Measurements from ENCODE around the gene SURF1. TPM values are rescaled to one million over a fixed set of nuclear protein-coding genes. Genes with fewer than 3 reads are reported as not detected.
"Not testable (repeated sequence)": the region's sequence is repeated elsewhere in the genome, so short reads cannot be mapped to it uniquely, and the experiment has no call there.

SURF1 gene
- total RNA-seq = 16.6 and 27.0 TPM in 2 replicates

DNA sequence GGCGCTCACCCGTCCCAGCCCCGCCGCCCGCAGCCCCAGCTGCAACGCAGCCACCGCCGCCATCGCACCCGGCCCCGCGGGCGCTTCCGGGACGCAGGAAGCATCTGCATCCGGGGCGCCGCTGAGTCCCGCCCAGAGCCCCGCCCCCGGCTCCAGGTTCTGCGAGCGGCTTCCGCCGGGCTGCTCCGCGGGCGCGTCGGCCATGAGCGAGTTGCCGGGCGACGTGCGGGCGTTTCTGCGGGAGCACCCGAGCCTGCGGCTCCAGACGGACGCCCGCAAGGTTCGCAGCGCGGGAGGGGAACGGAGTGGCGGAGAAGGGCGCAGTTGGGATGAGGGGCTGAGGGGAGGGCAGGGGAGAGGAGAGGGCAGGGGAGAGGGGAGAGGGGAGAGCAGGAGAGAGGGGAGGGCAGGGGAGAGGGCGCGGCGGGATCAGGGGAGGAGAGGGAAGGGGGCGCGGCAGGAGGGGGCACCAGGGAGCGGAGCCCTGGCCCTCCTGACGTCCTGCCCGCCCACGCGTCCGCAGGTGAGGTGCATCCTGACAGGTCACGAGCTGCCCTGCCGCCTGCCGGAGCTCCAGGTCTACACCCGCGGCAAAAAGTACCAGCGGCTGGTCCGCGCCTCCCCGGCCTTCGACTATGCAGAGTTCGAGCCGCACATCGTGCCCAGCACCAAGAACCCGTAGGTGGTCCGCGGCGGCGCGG is at the start of gene SURF1, which contains the start of gene SURF2:
Gene SURF1 (minus strand): TSS at position 97 of the 701 bp plus-strand sequence. CDS start 34 bp downstream, at position 63.
Gene SURF2 (plus strand): TSS at position 160 of the 701 bp plus-strand sequence. CDS start 43 bp downstream, at position 203.
- no peak for DNase-seq (ENCODE audit: extremely low read depth, low read depth, low spot score)

DNA sequence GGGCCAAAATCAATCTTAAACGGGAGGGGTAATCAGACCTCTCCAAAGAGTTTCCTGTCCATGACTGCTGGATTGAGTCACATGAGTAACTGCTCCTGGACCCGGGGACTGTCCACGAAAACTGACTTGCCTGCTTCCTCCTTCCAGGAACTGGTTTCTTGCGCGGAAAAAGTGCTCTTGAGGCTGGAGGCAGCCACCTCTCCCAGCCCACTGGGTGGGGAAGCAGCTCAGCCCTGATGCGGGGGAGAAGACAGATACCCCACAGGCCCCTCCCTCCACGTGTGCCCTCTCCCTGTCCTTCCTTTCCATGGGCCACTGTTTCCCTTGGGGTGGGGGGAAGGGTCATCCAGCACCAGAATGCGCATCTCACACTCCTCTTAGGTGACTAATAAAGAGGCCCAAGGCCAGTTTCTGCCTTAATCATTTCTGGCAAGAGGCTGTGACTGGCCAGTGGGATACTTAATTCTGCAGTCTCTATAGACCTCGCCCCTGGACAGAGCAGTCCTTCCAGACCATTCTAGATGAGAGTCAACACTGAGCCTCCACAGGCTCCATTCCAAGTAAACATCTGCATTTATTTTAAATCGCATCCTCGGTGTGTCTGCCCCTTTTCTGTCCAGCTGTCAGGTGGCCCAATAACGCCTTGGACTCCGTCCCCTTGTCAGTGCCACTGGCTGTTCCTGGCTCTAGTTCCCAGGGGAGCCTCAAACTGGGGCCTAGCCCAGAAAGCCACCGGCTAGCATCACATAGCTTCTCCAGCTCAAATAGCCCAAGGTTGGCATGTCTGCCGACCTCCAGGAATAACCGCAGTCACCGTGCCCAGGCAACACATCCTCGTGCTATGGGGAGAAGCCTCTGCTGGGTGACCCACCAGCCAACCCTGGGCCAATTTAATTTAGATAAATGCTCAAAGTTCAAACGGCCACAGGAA is 49.5 kb upstream of the SURF1 start:
- DNase-seq (ENCODE audit: extremely low read depth, low read depth, low spot score) = no peak

- no peak for DNase-seq (ENCODE audit: extremely low read depth, low read depth, low spot score)
These were observed 48.2 kb upstream of the SURF1 start for GRCh38 chr9:133404454-133405002.

GRCh38 chr9:133403766-133404453 is 47.6 kb upstream of the SURF1 start:
- DNase-seq (ENCODE audit: extremely low read depth, low read depth, low spot score) = no peak

DNA sequence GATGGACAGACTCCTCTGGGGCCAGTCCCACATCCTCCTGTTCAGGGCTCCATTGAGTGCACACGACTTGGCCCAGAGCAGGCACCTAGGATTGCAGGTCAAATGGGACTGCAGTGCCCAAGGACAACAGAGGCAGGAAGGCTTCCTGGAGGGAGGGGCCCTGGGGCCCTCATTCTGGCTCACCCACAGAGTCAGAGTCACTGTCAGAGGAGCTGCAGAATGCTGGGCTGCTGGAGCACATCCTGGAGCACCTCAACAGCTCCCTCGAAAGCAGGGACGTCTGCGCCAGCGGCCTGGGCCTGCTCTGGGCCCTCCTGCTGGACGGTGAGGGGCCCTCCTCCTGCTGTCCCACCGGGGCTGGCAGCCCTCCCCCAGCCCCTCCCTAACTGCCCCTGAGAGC is 46.4 kb upstream of the SURF1 start:
- no peak for DNase-seq (ENCODE audit: extremely low read depth, low read depth, low spot score)

- DNase-seq (ENCODE audit: extremely low read depth, low read depth, low spot score) = no peak
These were observed 45.3 kb upstream of the SURF1 start for GRCh38 chr9:133401588-133401987.

DNA sequence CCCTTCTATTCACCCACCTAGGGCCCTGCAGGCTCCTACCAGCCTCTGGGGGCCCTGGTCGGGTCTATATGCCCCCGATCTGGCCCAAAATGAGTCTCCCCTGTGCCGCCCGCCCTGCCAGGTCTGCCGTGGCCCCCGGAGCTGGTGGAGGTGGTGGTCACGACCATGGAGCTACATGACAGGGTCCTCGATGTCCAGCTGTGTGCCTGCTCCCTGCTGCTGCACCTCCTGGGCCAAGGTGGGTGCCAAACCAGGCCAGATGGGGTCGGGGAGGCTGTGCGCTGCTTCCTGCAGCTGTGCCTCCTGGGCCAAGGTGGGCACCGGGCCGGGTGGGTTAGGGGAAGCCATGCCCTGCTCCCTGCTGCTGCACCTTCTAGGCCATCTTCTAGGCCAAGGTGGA is 44.0 kb upstream of the SURF1 start:
- no peak for DNase-seq (ENCODE audit: extremely low read depth, low read depth, low spot score)

- DNase-seq (ENCODE audit: extremely low read depth, low read depth, low spot score) = no peak
These were observed 41.6 kb upstream of the SURF1 start for GRCh38 chr9:133397895-133398294.

DNA sequence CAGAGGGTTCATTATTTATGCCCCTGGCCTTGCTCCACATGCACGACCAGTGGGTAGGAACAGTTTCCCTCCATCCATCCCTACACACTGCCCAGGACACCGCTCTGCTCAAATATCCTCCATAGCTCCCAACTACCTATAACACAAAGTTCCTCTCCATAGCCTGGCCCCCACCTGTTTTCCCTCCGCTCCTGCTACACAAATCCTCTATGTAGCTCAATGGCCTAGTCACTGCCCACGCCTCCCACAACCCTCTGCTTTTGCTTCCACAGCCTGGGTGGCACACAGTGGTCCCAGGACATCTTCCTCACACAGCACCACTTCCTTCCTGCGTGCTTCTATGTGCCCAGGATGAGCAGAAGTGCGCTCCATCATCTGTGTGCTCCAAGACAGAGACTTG is 41.1 kb upstream of the SURF1 start:
- DNase-seq (ENCODE audit: extremely low read depth, low read depth, low spot score) = no peak

DNA sequence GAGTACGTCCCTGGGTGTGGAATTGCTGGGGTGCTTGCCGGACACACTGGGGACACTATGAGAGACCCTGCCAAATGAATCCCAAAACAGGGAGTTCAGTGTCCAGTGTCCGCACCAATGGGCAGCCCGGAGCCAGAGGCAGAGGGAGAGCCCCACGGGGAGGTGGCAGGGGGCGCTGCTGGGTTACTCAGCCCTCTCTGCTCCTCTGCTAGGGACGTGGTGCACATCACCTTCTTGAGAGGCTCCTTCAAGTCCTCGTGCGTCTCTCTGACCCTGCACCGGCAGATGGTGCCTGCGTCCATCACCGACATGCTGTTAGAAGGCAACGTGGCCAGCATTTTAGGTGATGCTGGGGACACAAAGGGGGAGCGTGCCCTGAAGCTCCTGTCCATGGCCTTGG is 40.7 kb upstream of the SURF1 start:
- no peak for DNase-seq (ENCODE audit: extremely low read depth, low read depth, low spot score)

DNA sequence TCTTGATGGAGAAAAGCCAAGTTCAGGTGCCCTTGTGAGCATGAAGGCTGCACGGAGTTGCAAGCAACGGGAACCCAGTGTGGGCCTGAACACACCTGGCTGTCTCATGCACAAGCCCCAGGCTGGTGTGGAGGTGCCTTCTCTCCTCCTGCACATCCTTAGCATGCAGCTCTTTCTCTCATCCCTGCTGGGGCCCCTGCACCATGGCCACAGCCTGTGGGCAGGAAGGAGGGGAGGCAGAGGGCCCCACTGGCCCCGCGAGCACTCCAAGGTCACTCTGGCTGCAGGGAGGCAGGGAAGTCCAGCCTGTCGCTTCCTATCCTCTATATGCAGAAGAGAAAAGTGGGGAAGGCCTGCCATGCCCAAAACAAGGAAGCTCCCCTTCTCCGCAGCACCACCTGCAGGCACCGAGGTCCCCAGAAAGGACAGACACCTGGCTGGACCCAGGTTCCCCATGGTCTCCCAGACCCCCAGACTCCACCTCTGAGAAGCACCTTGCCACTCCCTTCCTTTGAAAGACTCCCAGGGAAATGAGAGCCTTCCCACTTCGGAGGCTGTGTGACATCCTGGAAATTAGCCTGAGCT is 38.5 kb upstream of the SURF1 start:
- no peak for DNase-seq (ENCODE audit: extremely low read depth, low read depth, low spot score)

DNA sequence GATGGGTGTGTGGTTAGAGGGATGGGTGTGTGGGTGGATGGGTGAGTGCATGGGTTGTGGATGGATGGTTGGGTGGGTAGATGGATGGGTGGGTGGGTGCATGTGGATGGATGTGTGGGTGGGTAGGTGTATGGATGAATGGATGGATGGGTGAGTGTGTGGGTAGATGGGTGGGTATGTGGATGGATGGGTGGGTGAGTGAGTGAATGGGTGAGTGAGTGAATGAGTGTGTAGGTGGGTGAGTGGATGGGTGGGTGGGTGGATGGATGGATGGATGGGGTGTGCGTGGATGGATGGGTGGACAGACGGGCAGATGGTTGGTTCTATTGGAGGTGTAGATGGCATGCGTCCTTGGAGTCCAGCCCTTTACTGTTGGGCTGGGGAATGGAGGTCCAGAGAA is 37.1 kb upstream of the SURF1 start:
- no peak for DNase-seq (ENCODE audit: extremely low read depth, low read depth, low spot score)

- not testable (repeated sequence) for DNase-seq (ENCODE audit: extremely low read depth, low read depth, low spot score)
These were observed 36.0 kb upstream of the SURF1 start for GRCh38 chr9:133392308-133392707.

DNA sequence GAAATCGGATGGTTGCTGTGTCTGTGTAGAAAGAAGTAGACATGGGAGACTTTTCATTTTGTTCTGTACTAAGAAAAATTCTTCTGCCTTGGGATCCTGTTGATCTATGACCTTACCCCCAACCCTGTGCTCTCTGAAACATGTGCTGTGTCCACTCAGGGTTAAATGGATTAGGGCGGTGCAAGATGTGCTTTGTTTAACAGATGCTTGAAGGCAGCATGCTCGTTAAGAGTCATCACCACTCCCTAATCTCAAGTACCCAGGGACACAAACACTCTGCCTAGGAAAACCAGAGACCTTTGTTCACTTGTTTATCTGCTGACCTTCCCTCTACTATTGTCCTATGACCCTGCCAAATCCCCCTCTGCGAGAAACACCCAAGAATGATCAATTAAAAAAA is 35.2 kb upstream of the SURF1 start:
- DNase-seq (ENCODE audit: extremely low read depth, low read depth, low spot score) = not testable (repeated sequence)

- no peak for DNase-seq (ENCODE audit: extremely low read depth, low read depth, low spot score)
These were observed 34.4 kb upstream of the SURF1 start for GRCh38 chr9:133390713-133391112.

- no peak for DNase-seq (ENCODE audit: extremely low read depth, low read depth, low spot score)
These were observed 33.3 kb upstream of the SURF1 start for GRCh38 chr9:133389562-133389961.

DNA sequence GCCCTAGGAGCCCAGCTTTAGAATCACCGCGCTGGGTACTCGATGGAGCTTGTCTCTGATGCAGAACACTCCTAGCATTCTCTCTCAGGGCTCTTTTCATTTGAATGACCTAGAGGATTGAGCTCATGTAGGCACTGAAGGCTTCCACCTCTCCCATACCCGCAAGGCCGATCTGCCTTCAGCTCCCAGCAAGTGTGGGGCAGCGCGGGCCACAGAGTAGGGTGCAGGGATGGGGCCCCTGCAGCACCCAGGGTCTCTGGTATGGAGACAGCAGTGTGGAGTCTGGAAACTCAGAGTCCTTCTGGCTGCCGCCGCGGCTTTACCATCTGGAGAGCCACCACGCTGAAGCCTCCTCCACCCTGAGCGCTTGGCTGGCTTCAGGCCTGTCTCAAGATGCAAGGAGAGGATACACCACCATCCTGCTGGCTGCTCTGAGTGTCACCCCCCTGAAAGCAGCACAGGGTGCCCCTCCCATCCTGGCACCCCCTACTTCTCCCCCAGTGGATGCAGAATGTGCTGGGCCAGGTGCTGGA is 32.8 kb upstream of the SURF1 start:
- DNase-seq (ENCODE audit: extremely low read depth, low read depth, low spot score) = no peak

DNA sequence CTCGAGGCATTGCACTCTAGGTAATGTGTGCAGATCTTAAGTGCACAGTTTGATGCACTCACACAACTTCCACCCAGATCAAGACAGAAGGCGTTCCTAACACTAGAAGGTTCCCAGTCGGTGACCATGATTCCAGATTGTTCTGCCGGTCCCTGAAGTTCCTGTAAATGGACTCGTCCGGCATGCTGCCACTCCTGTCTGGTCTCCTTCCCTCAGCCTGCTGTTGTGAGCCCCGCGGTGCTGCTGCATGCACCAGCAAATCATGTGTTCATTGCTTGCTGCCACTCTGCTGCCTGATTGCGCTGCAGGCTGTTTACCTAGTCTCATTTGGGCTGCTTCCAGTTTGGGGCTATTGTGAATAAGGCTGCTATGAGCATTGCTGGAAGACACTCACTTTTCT is 31.4 kb upstream of the SURF1 start:
- no peak for DNase-seq (ENCODE audit: extremely low read depth, low read depth, low spot score)

DNA sequence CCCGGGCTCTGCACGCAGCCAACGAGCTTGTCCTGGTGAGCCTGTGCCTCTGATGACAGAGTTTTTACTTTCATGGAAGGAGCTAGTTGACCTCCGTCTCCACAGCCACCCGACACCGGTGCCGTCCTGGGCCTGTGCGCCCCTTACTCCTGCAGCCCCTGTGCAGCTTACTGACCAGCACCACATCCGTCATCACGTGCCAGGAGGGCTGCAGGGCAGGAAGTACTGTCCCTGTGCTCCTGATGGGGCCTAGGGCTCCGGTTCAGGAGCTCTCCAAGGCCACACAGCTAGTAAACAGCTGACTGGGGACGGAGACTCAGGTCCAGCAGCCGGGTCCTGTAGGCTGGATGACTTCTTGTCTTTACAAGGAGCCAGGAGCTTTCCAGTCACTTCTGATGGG is 30.1 kb upstream of the SURF1 start:
- no peak for DNase-seq (ENCODE audit: extremely low read depth, low read depth, low spot score)

GRCh38 chr9:133385452-133385851 is 29.2 kb upstream of the SURF1 start:
- no peak for DNase-seq (ENCODE audit: extremely low read depth, low read depth, low spot score)
